HG02938 (cell line): ENCODE results near the gene TMEM169.
"Not testable (repeated sequence)": the region's sequence is repeated elsewhere in the genome, so short reads cannot be mapped to it uniquely, and the experiment has no call there.

Experiments
- ATAC-seq: cut with Tn5 transposase; IDR thresholded peaks from one replicate; pipeline ENCODE4 v1.9.1; 2021; ENCODE audit warnings: mild to moderate bottlenecking, moderate library complexity; ENCODE audit not compliant: unreplicated experiment

Gene TMEM169

DNA sequence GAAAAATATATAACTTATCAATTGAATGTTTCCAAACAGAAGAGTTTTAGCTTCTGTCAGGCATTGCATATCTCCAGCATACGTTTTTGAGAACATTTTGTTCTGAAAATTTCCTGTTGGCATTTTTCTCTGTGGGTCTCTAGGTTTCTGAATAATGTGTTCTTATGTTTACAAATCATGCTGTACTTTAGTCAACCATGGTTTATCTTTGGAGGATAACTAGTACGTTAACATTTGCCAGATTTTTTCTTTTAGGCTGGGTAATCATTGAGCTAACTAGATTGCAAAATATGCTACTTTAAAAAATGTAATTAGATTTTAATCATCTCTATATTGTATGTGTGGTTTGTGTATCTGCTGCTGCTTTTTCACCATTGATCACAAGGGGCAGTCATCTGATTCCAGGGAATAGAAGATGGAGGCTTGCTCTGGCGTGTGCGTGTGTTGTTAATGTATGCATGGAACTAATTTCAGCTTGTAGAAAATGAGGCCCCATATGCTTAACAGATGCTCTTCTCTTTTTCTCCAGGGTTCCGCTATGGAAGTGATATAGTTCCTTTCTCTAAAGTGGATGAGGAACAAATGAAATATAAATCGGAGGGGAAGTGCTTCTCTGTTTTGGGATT, 48.7 kb downstream of the TMEM169 start:
- ATAC-seq: no peak

GRCh38 chr2:216131175-216131926, 49.6 kb downstream of the TMEM169 start:
- ATAC-seq: no peak

- ATAC-seq: no peak
Measured at GRCh38 chr2:216132585-216132984, 50.9 kb downstream of the TMEM169 start.

GRCh38 chr2:216133397-216133796, 51.7 kb downstream of the TMEM169 start:
- no peak for ATAC-seq

GRCh38 chr2:216134958-216135541, 53.3 kb downstream of the TMEM169 start:
- no peak for ATAC-seq

DNA sequence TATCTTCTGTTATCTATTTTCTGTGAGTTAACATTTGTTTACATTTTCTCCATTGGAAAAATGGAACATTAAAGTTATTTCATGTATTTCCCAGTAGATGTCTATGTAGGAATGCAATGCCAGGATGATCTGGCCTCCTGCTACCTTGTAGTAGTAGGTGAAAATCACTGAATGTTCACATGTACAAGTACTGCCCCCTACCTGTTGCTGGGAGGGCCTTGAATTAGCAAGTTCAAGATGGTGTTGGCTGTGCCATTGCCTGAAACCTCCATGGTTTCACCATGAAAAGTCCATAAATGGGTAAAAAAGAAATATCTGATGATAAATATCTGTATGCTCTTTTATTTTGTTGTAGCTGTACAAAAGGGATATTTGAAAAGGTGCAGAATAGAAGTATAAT, 58.2 kb downstream of the TMEM169 start:
- ATAC-seq: no peak

DNA sequence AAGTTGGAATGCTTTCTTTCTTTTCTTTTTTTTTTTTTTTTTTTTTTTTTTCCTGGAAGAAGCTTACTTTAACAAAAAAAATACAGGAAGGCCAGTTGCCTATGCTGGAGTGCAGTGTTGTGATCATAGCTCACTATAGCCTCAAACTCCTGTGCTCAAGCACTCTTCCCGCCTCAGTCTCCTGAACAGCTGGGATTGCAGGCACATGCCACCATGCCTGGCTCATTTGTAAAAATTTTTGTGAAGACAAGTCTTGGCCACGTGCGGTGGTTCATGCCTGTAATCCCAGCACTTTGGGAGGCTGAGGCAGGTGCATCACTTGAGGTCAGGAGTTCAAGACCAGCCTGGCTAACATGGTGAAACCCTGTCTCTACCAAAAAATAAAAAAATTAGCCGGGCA, 59.8 kb downstream of the TMEM169 start:
- ATAC-seq: not testable (repeated sequence)

DNA sequence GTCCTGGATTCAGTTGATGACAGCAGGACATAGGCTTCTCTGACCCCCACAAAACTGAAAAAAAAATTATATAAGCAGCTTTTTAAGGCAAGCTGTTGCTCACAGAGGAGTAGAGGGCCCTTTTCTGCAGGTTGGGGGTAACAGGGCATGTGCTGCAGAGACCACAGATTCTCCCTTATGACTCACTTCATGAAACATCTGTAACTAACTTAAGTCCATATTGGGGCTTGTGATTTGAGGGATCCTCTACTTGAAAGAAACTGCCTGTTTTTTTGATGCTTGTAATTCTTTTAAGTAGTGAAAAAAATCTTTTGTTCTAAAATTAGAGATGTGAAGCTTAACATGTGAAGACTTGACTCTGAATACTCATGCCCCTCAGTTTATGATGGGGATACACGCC, 60.8 kb downstream of the TMEM169 start:
- peak; percentile 97 for ATAC-seq

GRCh38 chr2:216144372-216144771, 62.7 kb downstream of the TMEM169 start:
- ATAC-seq: no peak

DNA sequence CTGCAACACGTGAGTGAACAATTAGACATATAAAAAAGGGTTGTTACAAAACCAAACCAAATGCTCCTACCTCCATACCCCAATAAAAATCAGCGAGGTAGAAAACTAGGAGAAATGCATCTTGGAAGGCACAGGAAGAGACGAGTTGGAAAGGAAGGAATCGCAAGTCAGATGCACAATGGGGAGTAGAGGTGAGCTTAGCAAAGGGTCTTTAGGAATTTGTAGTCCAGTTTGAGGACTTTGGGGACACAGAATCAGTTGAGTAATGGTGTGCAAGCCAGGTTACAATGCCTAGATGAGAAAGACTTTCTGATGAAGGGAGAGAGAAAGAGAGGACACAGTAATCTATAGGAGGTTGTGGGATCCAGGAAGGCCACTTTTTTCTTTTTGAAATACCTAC, 63.1 kb downstream of the TMEM169 start:
- no peak for ATAC-seq

DNA sequence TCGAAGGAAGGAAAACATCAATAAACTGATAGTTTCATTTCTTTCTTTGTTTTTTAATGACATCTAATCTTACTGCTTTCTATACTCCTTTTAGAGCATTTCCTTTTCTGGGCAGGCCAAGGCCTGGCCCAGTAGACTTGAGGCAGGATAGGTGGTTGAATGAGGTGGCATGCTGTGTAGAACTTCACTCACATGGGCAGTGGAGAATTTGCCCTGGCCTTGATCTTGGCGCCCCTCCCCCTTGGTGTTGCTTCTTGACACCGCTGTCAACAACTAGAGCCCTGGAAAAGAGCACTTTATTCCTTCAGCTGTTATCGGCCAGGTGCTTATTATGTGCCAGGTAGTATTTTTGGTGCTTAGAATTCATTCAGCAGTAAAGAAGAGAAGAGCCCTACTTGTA, 64.9 kb downstream of the TMEM169 start:
- ATAC-seq: no peak

- ATAC-seq: no peak
Measured at GRCh38 chr2:216147172-216148131, 65.7 kb downstream of the TMEM169 start.

GRCh38 chr2:216148983-216149382, 67.3 kb downstream of the TMEM169 start:
- ATAC-seq: no peak

- ATAC-seq: no peak
Measured at GRCh38 chr2:216149741-216150140, 68.0 kb downstream of the TMEM169 start.

DNA sequence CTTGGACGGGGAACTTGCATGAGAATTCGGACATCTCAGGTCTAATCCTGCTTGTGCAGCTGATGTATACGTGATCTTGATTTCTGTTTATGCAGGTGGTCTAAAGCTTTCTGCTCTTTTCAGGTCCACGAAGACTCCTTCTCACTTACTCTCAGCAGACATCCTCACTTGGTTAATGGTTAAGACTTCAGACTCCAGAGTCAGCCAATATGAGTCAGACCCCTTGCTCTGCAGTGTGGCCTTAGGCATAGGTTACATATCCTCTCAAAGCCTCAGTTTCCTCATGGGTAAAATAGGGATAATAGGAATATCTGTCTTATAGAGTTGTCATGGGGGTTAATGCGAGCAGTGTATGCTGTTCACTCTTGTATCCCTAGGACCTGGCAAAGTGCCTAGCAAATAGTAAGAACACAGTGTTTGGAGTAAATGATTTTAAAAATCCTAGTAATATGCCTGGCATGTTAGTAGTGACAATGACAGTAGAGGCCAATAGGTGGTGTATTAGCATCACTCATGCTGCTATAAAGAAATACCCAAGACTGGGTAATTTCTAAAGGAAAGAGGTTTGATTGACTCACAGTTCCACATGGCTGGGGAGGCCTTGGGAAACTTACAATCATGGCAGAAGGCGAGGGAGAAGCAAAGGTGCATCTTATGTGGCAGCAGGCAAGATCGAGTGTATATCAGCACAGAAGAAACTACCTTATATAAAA, 69.8 kb downstream of the TMEM169 start:
- no peak for ATAC-seq
